Limb (tissue), 2 donors: ENCODE measurements around the gene PHLDB2.

ENCODE experiments used
- DNase-seq, 2 donors: peaks; one replicate each; pipeline ENCODE4 v3.0.0-alpha.2; 2016; ENCODE audit errors: extremely low spot score in 2 of 2

The PHLDB2 gene

GRCh38 chr3:111882194-111882593 is 23.1 kb downstream of the PHLDB2 start:
- DNase-seq, result no peak

- no peak for DNase-seq
Observed at GRCh38 chr3:111882799-111883198, 23.7 kb downstream of the PHLDB2 start.

- no peak for DNase-seq
Observed at GRCh38 chr3:111884411-111885018, 25.4 kb downstream of the PHLDB2 start.

DNA sequence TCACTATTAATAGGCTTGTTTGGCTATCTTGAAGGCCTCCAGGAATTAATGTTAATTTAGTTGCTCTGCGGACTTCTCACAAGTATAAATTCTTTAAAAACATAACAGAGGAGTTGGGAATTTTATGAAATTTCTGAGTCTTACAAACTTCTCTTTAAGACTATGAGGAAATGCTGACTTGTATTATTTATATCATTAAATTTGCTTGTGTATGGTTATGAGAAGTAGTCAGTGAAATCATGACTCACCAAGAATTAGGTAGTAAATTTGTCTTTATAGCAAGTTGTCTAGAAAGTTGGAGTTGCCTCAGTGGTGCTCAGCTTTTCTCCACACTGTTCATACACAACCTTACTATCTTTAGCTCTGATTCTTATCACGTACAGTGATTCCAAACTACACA is 26.5 kb downstream of the PHLDB2 start:
- DNase-seq, result no peak

- no peak for DNase-seq
Observed at GRCh38 chr3:111890051-111890580, 31.1 kb downstream of the PHLDB2 start.

- DNase-seq, result no peak
Observed at GRCh38 chr3:111892070-111892469, 33.0 kb downstream of the PHLDB2 start.

DNA sequence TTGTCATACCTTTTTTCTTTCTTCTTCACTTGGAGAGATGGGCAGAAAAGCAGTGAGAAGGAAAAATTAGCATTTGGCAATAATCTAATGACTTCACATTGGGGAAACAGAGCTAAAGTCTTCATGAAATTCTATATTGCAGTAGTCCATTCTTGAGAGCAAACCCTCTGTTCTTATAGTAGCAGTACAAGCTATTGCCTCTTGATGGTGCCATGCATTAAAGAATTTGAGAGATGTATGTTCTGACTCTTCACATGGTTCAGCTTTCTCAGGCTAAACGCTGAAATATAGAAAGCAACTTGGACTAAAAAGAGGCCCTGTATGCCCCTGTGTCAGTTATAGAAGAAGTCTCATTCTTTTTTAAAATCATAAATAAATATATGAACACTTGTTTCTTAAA is 36.0 kb downstream of the PHLDB2 start:
- no peak for DNase-seq

DNA sequence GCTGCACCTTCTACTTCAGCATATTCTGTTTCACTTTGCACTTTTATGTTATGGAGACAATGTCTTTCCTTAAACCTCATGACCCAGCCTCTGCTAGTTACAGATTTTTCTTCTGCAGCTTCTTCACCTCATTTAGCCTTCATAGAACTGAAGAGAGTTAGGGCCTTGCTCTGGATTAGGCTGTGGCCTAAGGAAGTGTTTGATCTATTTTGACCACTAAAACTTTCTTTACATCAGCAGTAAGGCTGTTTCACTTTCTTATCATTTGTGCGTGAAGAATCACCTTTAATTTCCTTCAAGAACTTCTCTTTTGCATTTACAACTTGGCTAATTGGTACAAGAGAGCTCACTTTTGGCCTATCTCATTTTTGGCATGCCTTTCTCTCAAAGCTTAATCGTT is 40.9 kb downstream of the PHLDB2 start:
- no peak for DNase-seq

- DNase-seq, result peak in 1 of 2 donors; percentile 77
Observed at GRCh38 chr3:111901637-111902036, 42.6 kb downstream of the PHLDB2 start.

GRCh38 chr3:111902534-111902933 is 43.5 kb downstream of the PHLDB2 start:
- DNase-seq, result no peak

DNA sequence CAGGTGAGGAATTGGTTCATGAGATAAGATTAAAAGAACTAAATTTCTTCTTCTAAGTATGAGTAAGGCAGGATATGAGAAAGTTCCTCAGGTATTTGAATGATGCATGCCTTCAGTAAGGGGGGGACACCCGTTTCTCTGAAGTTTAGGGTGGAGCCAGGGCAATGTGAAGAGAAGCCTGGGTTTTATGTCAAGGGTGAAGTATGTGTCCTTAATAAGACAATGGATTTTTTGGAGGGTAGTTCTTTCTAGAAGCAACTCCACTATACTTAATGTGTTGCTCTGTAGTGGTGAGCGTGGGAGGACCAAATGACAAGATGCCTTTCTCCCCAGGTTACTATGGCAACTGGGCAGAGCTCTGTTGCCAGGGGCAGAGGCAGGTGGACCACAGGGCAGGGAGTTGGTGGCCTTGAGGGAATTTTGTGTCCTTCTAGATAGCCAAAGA is 44.0 kb downstream of the PHLDB2 start:
- DNase-seq, result no peak

DNA sequence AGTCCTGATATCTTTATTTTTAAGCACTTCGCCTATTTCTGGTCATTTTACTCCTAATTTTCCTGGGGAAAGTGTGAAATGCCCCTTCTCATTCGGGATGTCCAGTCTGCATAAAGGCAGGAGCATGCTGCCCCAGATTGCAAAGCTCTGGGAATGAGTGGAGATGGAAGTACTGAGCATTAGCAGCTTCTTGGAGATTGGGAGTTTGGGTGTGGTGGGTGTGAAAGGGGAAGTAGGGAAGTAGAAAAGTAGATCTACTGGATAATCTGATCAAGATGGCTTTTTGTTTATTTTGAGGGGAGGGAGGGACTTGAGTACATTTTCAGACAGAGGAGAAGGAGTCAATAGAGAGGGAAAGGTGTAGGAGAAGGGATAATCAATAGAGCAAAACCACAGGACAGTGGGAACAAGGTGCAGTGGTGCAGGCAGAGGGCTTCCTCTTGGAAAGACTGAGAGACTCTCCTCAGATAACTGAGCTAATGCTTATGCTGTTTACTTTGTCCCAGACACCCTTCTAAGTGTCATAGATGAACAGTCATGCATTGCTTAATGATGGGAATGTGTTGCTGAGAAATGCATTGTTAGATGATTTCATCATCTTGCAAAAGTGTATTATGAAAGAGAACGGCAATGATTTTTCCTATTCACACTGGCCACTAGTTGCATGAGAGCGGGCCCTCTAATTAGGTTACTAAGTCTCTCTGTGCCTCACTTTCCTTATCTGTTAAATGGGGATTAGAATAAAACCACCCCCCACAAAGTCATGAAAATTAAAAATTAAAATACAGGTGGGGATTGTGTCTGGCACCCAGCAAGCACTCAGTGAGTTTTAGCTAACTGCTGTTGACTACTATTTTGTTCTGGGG is 45.5 kb downstream of the PHLDB2 start:
- DNase-seq, result no peak

DNA sequence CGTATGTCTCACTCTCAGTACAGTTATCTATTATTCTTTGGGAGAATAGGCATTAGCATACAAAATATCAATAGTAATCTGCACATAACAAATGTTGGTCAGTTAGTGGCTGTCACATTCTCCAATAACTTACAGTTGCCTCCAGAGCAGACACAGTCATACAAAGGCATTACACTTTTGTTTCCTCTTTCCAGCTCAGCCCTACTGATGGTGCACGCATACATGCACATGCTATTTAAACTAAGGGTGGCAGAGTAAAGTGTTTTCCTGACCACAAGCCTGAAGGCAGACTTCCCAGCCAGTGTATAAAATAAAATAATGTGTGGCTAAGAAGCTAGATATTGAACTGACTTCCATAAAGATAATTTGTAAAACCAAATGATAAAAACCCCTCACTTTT is 47.6 kb downstream of the PHLDB2 start:
- DNase-seq, result no peak

DNA sequence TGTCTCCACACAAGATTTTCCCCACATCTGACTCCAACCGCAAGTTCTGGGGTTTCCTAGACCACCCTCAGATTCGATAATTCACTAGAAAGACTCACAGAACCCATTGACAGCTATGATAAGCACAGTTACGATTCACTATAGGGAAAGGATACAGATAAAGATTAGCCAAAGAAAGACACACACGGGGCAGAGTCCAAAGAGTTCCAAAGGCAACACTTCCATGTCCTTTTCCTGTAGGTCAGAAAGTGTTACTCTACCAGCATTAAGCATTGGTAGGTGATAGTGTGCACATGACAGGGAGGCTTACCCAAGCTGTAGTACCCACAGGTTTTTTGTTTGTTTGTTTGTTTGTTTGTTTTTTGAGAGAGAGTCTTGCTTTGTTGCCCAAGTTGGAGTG is 48.1 kb downstream of the PHLDB2 start:
- no peak for DNase-seq

DNA sequence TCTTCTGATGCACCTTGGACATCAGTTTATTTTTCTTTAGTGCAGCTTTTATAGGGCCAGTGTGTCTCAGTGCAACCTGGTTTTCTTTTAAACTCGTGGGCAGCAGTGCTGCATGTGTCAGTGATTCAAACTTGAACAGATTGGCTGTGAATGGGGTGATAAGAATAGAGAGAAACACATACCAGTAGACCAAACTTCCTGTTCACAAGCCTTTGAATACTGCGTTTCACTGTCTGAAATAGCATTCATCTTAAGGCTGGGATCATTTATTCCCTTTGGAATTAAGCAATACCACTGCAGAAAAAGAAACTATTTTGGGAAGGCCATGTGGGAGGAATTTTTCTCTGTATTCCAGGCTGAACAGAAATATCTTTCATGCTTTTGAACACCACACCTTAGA is 51.7 kb downstream of the PHLDB2 start:
- DNase-seq, result no peak

GRCh38 chr3:111911446-111911845 is 52.4 kb downstream of the PHLDB2 start:
- DNase-seq, result no peak

DNA sequence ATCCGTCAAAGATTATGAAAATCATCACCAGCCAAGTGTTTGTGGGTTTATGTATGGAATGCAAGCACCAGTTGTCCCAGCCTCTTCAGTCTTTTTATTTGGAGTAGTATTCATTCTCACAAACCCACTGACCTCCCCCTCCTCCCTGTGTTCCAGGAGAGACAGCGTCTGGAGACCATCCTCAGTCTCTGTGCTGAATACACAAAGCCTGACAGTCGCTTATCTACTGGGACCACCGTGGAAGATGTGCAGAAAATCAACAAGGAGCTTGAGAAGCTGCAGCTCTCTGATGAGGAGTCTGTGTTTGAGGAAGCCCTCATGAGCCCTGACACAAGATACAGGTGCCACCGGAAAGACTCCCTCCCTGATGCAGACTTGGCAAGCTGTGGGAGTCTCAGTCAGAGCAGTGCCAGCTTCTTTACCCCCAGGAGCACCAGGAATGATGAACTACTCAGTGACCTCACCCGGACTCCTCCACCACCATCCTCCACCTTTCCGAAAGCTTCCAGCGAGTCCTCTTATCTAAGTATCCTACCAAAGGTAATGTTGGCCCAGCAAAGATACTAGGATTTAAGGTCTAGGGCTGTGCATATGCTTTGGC is 54.2 kb downstream of the PHLDB2 start:
- no peak for DNase-seq

GRCh38 chr3:111915905-111916304 is 56.8 kb downstream of the PHLDB2 start:
- DNase-seq, result no peak

GRCh38 chr3:111917300-111917699 is 58.2 kb downstream of the PHLDB2 start:
- no peak for DNase-seq

DNA sequence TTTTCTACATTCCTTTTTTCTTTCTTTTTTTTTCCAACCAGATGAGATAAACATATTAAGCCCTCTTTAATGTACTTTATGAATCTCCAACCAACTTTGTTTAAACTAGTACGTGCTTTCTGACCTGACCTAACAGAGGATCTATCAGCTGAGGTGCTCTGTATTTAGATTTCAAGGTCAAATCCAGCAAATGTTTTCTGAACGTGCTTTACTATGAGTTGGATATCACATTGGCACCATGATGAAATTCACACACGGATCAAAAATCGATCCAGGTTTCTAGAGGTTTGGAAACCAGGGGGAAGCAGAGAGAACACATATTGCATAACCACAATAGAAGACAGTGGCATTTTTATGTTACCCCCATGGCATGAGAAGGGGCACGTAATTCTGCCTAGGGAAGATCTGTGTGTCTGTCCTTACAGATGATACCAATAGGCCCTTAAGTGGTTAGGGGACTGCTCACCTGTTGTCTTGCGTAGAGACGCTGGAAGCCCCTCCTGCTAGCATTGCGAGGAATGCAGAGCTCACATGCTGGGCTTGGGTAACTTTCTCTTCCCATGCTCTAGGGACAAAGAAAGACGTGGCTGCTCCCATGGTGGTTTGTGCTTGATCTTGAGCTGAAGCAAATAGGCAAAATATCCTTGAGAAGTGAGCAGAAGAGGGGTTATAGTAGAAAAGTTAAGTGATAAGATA is 60.5 kb downstream of the PHLDB2 start:
- no peak for DNase-seq

DNA sequence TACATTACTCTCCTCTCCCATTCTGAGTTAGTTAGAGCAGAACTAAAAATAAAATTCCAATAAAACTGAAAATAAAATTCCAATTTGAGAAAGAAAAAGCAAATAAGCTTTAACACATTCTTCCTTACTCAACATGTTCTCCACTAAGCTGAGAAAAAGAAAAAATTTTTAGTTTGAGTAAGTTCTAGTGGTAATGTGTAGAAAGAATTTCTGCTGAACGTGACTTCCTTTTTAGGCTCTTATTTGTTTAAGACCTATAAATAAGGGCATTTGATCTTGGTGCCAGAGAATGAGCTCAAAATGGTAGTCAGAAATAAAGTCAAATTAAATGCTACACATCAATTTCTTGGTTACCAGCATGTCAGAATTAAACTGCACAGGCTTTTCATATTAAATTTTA is 62.1 kb downstream of the PHLDB2 start:
- no peak for DNase-seq
